Heart right ventricle (tissue), 16 donors: ENCODE data around the gene HUNK. TPM values are rescaled to one million over a fixed set of nuclear protein-coding genes. Genes with fewer than 3 reads are reported as not detected.
A peak's percentile ranks its signal among the peaks of the same experiment; 100 is the strongest.

ENCODE experiments used
- ATAC-seq, 8 donors: fragments of 200-7000 bp; cut with Tn5 transposase; one replicate each; pipeline ENCODE4 v1.9.1; 2020; ENCODE audit warnings: mild to moderate bottlenecking in 8 of 8, moderate library complexity in 8 of 8, moderate number of reproducible peaks in 1 of 8
- DNase-seq, 2 donors: peaks; one replicate each; pipeline ENCODE4 v3.0.0-alpha.2; 2020
- H3K27ac ChIP-seq, 10 donors: fragments of 200-600 bp; sonication (generic) in 2 of 10; one replicate each; pipeline versions ENCODE4 v1.5.0 to v1.8.0; 2020 to 2022; ENCODE audit warnings: mild to moderate bottlenecking in 3 of 10
- H3K27me3 ChIP-seq, 7 donors: fragments of 200-600 bp; one replicate each; pipeline ENCODE4 v1.8.0; 2021 to 2022; ENCODE audit warnings: mild to moderate bottlenecking in 2 of 7
- H3K36me3 ChIP-seq, 9 donors: fragments of 200-600 bp; sonication (generic) in 1 of 9; one replicate each; pipeline versions ENCODE4 v1.5.0 to v1.8.0; 2020 to 2022; ENCODE audit warnings: mild to moderate bottlenecking in 2 of 9
- H3K4me1 ChIP-seq, 9 donors: fragments of 200-600 bp; sonication (generic) in 1 of 9; one replicate each; pipeline versions ENCODE4 v1.5.0 to v1.8.0; 2020 to 2022; ENCODE audit warnings: mild to moderate bottlenecking in 4 of 9
- H3K4me3 ChIP-seq, 10 donors: fragments of 200-600 bp; sonication (generic) in 2 of 10; one replicate each; pipeline versions ENCODE4 v1.5.0 to v1.8.0; 2020 to 2022; ENCODE audit warnings: mild to moderate bottlenecking in 7 of 10, moderate library complexity in 2 of 10
- H3K9me3 ChIP-seq, 11 donors: fragments of 200-600 bp in 10 of 11; sonication (generic) in 2 of 11; one replicate each; pipeline versions ENCODE4 v1.5.0 to v1.8.0; 2013 to 2022; ENCODE audit warnings: mild to moderate bottlenecking in 2 of 11, control low read depth in 1 of 11, moderate library complexity in 1 of 11
- CTCF ChIP-seq, 9 donors: fragments of 200-600 bp; sonication (generic) in 2 of 9; IDR thresholded peaks; one replicate each; pipeline versions ENCODE4 v1.5.0 to v1.8.0; 2021 to 2022; ENCODE audit warnings: antibody characterized with exemption in 9 of 9, mild to moderate bottlenecking in 5 of 9, moderate library complexity in 1 of 9
- WGBS, 2 donors: extraction: QIAGEN DNeasy Blood & Tissue Kit; methylation state at CpG; one replicate each; pipeline ENCODE4 v1.1.7; 2013; ENCODE audit warnings: inconsistent platforms in 1 of 2; 5-methylcytosine and 5-hydroxymethylcytosine counted together
- intact Hi-C, 10 donors: fragments of 100-400 bp; cut with DNase I; formaldehyde crosslinking; loops; one replicate each; pipeline versions ENCODE4 v1.11.1 to v1.14.2; 2022
- polyA plus RNA-seq, 2 donors: library from polyadenylated mRNA; stranded (reverse); fragments of 200-250 nt; gene quantifications; one replicate each; pipeline ENCODE4 v1.2.3, GENCODE V29; 2013
- total RNA-seq, 10 donors: library from RNA; stranded (reverse); fragmentation: NEBNext Ultra II Directional in 3 of 10; extraction: Animal tissue kit (Norgen Biotek cat#: 25700) in 3 of 10; gene quantifications; one replicate each; pipeline versions ENCODE4 v1.2.1 to v1.2.4, GENCODE V29; 2021 to 2023
- donor health status: Arrhythmogenic right ventricular cardiomyopathy.
- donor health status: ischemic (EF 13 %, LVEDD 7.1; RV severe dilation, severe dysfunction).
- donor health status: healthy with polysubstance abuse.
- donor health status: DM: no; HTN: yes; CAD: no.
- donor health status: DM: no; HTN: no; CAD: no.
- donor health status: ischemic (EF 25% LVEDD 6.9; RV normal size, moderate dysfunction).
- donor health status: ischemic (EF 25% LVEDD 5.7; RV mildly dilated, moderate dysfunction).
- donor health status: healthy.
- donor health status: DM: yes; HTN: yes; CAD: no.
- donor health status: Ischemic cardiomyopathy.
- donor health status: ischemic (EF 35%, LVEDD 5.7; RV mildly dilated, moderate dysfunction).
- donor health status: nonischemic (EF 11% LVEDD 7.7; RV severe dilation, severe dysfunction).
- donor health status: DM: yes; HTN: yes; CAD: no.
- donor health status: PGD.
- donor health status: ischemic (EF 29% LVEDD 5.4; RV normal size, mild dysfunction).
- donor health status: nonischemic (EF 23%, LVEDD 6.1; RV moderate dilation, normal function).

Gene HUNK
- total and polyA plus RNA-seq, 12 donors: 0.04 to 0.81 (median 0.10) TPM; not detected in 2

GRCh38 chr21:31986035-31986856, 113.4 kb downstream of the HUNK start:
- ATAC-seq: no peak

DNA sequence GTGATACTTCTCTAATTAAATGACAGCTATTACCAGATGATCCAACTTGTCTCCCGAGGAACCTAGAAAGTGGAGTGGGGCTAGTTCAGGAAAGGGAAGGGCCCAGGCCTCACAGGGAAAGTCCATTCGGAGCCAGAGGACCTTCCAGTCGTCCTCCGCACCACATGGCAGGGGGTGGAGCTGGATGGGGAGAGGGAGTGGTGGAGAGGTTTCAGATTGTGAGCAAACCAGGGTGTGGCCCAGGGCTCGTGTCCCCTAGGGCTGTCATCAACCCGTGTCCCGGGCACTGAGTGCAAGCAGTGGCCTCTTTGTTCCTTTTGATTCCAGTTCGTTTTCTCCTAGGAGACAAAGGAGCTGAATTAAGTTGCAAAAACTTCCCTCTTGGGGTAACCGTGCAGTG, 114.9 kb downstream of the HUNK start:
- Histone ChIP-seq H3K4me1 (no peaks in the 10 kb centered on the region), H3K9me3 (no peaks in the 10 kb centered on the region), H3K27ac (no peak overlapping the region), H3K27me3 (no peaks in the 10 kb centered on the region), H3K4me3 (no peak overlapping the region), H3K36me3 (no peaks in the 10 kb centered on the region)
- peak in 3 of 8 donors; percentile 31 to 65 (median 57) for ATAC-seq
- DNase-seq: peak in 1 of 2 donors; percentile 17
- intact Hi-C loops: no loop called here
- no peak for TF ChIP-seq CTCF (IDR thresholded peaks at IDR 0.05)
- 48 to 52% methylated on average over 9 of the region's 9 CpGs for WGBS, 2 donors

More at GRCh38 chr21:31986035-31986856, 113.4 kb downstream of the HUNK start:
- no peak for DNase-seq
- Histone ChIP-seq H3K27ac (no peak overlapping the region), H3K4me3 (no peak overlapping the region), H3K4me1 (no peaks in the 10 kb centered on the region), H3K27me3 (no peaks in the 10 kb centered on the region), H3K36me3 (no peaks in the 10 kb centered on the region), H3K9me3 (peaks cover 0 to under 1% (median 0%) of the 10 kb centered on the region in 11 donors)
- WGBS, 2 donors: 94 to 96% methylated on average over 17 of the region's 17 CpGs
- TF ChIP-seq CTCF (IDR thresholded peaks at IDR 0.05): no peak
- intact Hi-C loops: no loop called here

DNA sequence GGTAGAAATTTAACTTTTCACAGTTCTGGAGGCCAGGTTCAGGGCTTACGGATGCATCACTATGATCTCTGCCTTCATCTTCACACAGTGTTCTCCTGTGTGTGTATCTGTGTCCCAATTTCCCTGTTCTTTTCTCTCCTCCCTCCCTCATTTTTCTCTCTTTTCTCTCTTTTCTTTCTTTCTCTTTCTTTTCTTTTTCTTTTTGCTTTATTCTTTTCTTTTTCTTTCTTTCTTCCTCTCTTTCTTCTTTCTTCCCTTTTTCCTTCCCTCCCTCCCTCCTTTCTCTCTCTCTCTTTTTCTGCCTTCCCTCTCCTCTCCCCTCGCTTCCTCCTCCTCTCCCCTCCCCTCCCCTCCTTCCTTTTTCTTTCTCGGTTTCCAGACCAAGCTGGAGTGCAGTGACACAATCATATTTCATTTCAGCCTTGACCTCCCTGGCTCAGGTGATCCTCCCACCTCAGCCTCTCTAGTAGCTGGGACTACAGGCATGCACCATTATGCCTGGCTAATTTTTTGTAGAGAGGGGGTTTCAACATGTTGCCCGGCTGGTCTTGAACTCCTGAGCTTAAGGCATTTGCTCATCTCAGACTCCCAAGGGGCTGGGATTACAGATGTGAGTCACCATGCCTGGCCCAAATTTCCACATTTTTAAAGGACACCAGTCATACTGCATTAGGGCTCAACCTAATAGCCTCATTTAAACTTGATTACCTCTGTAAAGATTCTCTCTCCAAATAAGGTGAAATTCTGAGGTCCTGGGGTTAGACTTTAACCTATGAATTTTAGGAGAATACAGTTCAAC, 115.9 kb downstream of the HUNK start:
- no peaks in the 10 kb centered on the region for H3K27me3 ChIP-seq
- H3K9me3 ChIP-seq: no peaks in the 10 kb centered on the region
- no peak for ATAC-seq
- DNase-seq: no peak
- no peak overlapping the region for H3K27ac ChIP-seq
- WGBS, 2 donors: 79 to 82% methylated on average over 4 of the region's 4 CpGs
- H3K4me1 ChIP-seq: no peaks in the 10 kb centered on the region
- no peaks in the 10 kb centered on the region for H3K36me3 ChIP-seq
- intact Hi-C loops: no loop called here
- no peak for TF ChIP-seq CTCF (IDR thresholded peaks at IDR 0.05)
- no peak overlapping the region for H3K4me3 ChIP-seq
